ENCODE measurements around the gene CYB5RL.
"Not testable (repeated sequence)": the region's sequence is repeated elsewhere in the genome, so short reads cannot be mapped to it uniquely, and the experiment has no call there.

The CYB5RL gene

GRCh38 chr1:54199765-54200518 is at the start of gene CYB5RL, which contains the start of gene MRPL37:
CYB5RL (minus strand) TSS chr1:54200030; CDS start chr1:54195616, 4,414 bp downstream.
MRPL37 (plus strand) TSS chr1:54200167; CDS start chr1:54200244, 77 bp downstream.
- DNase-seq (ENCODE audit: low read depth in 2 of 3, low spot score in 1 of 3): peak; percentile 82 to 93 (median 87)

- DNase-seq (ENCODE audit: low read depth in 2 of 3, low spot score in 1 of 3): no peak
These were observed 49.1 kb upstream of the CYB5RL start for GRCh38 chr1:54248966-54249365.

GRCh38 chr1:54247863-54248515 is 48.2 kb upstream of the CYB5RL start:
- DNase-seq (ENCODE audit: low read depth in 2 of 3, low spot score in 1 of 3): no peak

GRCh38 chr1:54246116-54246721 is 46.4 kb upstream of the CYB5RL start:
- no peak for DNase-seq (ENCODE audit: low read depth in 2 of 3, low spot score in 1 of 3)

- DNase-seq (ENCODE audit: low read depth in 2 of 3, low spot score in 1 of 3): no peak
These were observed 45.7 kb upstream of the CYB5RL start for GRCh38 chr1:54245501-54245900.

GRCh38 chr1:54244655-54245054 is 44.8 kb upstream of the CYB5RL start:
- DNase-seq (ENCODE audit: low read depth in 2 of 3, low spot score in 1 of 3): no peak

- DNase-seq (ENCODE audit: low read depth in 2 of 3, low spot score in 1 of 3): no peak
These were observed 43.2 kb upstream of the CYB5RL start for GRCh38 chr1:54243022-54243421.

- DNase-seq (ENCODE audit: low read depth in 2 of 3, low spot score in 1 of 3): no peak
These were observed 41.5 kb upstream of the CYB5RL start for GRCh38 chr1:54241364-54241763.

- DNase-seq (ENCODE audit: low read depth in 2 of 3, low spot score in 1 of 3): no peak
These were observed 41.0 kb upstream of the CYB5RL start for GRCh38 chr1:54240741-54241335.

- no peak for DNase-seq (ENCODE audit: low read depth in 2 of 3, low spot score in 1 of 3)
These were observed 39.8 kb upstream of the CYB5RL start for GRCh38 chr1:54239631-54240031.

- no peak for DNase-seq (ENCODE audit: low read depth in 2 of 3, low spot score in 1 of 3)
These were observed 39.2 kb upstream of the CYB5RL start for GRCh38 chr1:54239035-54239383.

GRCh38 chr1:54238353-54239034 is 38.7 kb upstream of the CYB5RL start:
- DNase-seq (ENCODE audit: low read depth in 2 of 3, low spot score in 1 of 3): no peak

- no peak for DNase-seq (ENCODE audit: low read depth in 2 of 3, low spot score in 1 of 3)
These were observed 37.8 kb upstream of the CYB5RL start for GRCh38 chr1:54237586-54237985.

- no peak for DNase-seq (ENCODE audit: low read depth in 2 of 3, low spot score in 1 of 3)
These were observed 34.5 kb upstream of the CYB5RL start for GRCh38 chr1:54234284-54234683.

GRCh38 chr1:54233196-54233595 is 33.4 kb upstream of the CYB5RL start:
- not testable (repeated sequence) for DNase-seq (ENCODE audit: low read depth in 2 of 3, low spot score in 1 of 3)

GRCh38 chr1:54230507-54231339 is 30.9 kb upstream of the CYB5RL start:
- DNase-seq (ENCODE audit: low read depth in 2 of 3, low spot score in 1 of 3): peak; percentile 50 to 67 (median 59)

GRCh38 chr1:54229281-54229891 is 29.6 kb upstream of the CYB5RL start:
- peak; percentile 20 to 45 (median 32) for DNase-seq (ENCODE audit: low read depth in 2 of 3, low spot score in 1 of 3)

- DNase-seq (ENCODE audit: low read depth in 2 of 3, low spot score in 1 of 3): no peak
These were observed 28.8 kb upstream of the CYB5RL start for GRCh38 chr1:54228638-54229079.

GRCh38 chr1:54227891-54228310 is 28.1 kb upstream of the CYB5RL start:
- DNase-seq (ENCODE audit: low read depth in 2 of 3, low spot score in 1 of 3): no peak

- DNase-seq (ENCODE audit: low read depth in 2 of 3, low spot score in 1 of 3): no peak
These were observed 27.3 kb upstream of the CYB5RL start for GRCh38 chr1:54227091-54227602.
